ENCODE measurements around the gene ALS2. TPM values are rescaled to one million over a fixed set of nuclear protein-coding genes. Genes with fewer than 3 reads are reported as not detected.

The ALS2 gene
- total and polyA plus RNA-seq, 2 donors (not counting 1 experiment from before 2014, with no cell fraction given) = 1.4 to 16.7 TPM

DNA sequence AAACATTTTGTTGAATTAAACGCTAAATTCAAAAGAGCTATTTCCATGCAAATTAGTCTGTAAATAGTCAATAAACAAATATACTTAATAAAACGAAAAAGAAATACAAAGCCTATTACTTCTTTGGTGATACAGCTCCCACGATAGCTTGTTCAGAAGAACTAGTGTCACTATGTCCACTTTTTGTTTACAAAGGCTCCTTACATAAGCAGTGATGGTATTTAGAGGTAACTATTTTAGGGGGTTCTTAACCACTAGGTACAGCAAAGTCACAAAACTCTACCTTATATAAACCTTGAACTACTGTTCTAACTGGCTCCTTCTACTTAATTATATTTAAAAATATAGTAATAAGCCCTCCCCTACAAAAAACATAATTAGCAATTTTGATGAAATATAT is 21.9 kb downstream of the ALS2 start:
- H3K36me3 ChIP-seq (replicated peaks in 1 of 2; ENCODE audit: control extremely low read depth in 1 of 2, control insufficient read depth in 1 of 2, extremely low read depth in 1 of 2, insufficient read depth in 2 of 2, low read length in 1 of 2) = peaks cover 3 to 7% of the 10 kb centered on the region in 2 experiments
- no peaks in the 10 kb centered on the region for H3K4me1 ChIP-seq (ENCODE audit: control insufficient read depth in 2 of 2, insufficient read depth in 2 of 2, low read length in 2 of 2)
- no peaks in the 10 kb centered on the region for H3K9me3 Mint-ChIP-seq (ENCODE audit: insufficient read depth)
- H2AFZ ChIP-seq (ENCODE audit: insufficient read depth, low read depth, low read length, poor library complexity, severe bottlenecking) = no peak overlapping the region
- H3K4me3 ChIP-seq (ENCODE audit: control extremely low read depth in 1 of 5, extremely low read depth in 1 of 5, insufficient read depth in 1 of 5, low read depth in 2 of 5, low read length in 4 of 5) = no peak overlapping the region
- no peak for ATAC-seq (ENCODE audit: low read depth)
- CTCF ChIA-PET = no interaction called here
- H3K9ac ChIP-seq (ENCODE audit: low read length) = no peak overlapping the region
- DNase-seq = no peak
- H3K27me3 Mint-ChIP-seq = no peaks in the 10 kb centered on the region
- H3K27ac ChIP-seq (ENCODE audit: low read length in 2 of 2) = no peak overlapping the region
- H3K4me1 Mint-ChIP-seq = no peaks in the 10 kb centered on the region
- no peak overlapping the region for H3K27ac Mint-ChIP-seq
- no peak overlapping the region for H3K4me2 ChIP-seq (replicated peaks; ENCODE audit: low read depth, low read length, poor library complexity, severe bottlenecking)
- no peaks in the 10 kb centered on the region for H4K20me1 ChIP-seq (ENCODE audit: control insufficient read depth, insufficient read depth, low read length, poor library complexity, severe bottlenecking)
- POLR2A ChIA-PET = no interaction called here
- no CpG with 5 or more reads among the region's 3 CpGs for WGBS (ENCODE audit: insufficient coverage)
- H3K4me3 Mint-ChIP-seq = no peak overlapping the region
- intact Hi-C loops (cut with micrococcal nuclease) = no loop called here
- no peaks in the 10 kb centered on the region for H3K27me3 ChIP-seq (replicated peaks in 1 of 4; ENCODE audit: control extremely low read depth in 1 of 4, control insufficient read depth in 3 of 4, insufficient read depth in 4 of 4, low read length in 3 of 4)
- H3K9me3 ChIP-seq (ENCODE audit: control extremely low read depth in 1 of 3, control insufficient read depth in 2 of 3, insufficient read depth in 1 of 3, low read length in 2 of 3) = no peaks in the 10 kb centered on the region
- no peak for TF ChIP-seq EZH2 (IDR thresholded peaks at IDR 0.05; ENCODE audit: borderline replicate concordance, insufficient read depth, low read depth, low read length, poor library complexity, severe bottlenecking)
- TF ChIP-seq, protein P1, sequence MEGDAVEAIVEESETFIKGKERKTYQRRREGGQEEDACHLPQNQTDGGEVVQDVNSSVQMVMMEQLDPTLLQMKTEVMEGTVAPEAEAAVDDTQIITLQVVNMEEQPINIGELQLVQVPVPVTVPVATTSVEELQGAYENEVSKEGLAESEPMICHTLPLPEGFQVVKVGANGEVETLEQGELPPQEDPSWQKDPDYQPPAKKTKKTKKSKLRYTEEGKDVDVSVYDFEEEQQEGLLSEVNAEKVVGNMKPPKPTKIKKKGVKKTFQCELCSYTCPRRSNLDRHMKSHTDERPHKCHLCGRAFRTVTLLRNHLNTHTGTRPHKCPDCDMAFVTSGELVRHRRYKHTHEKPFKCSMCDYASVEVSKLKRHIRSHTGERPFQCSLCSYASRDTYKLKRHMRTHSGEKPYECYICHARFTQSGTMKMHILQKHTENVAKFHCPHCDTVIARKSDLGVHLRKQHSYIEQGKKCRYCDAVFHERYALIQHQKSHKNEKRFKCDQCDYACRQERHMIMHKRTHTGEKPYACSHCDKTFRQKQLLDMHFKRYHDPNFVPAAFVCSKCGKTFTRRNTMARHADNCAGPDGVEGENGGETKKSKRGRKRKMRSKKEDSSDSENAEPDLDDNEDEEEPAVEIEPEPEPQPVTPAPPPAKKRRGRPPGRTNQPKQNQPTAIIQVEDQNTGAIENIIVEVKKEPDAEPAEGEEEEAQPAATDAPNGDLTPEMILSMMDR (IDR thresholded peaks at IDR 0.05) = no peak
- H3K79me2 ChIP-seq (ENCODE audit: control insufficient read depth, insufficient read depth, low read length) = no peaks in the 10 kb centered on the region

- Histone ChIP-seq H3K9me3 (ENCODE audit: control extremely low read depth in 1 of 3, control insufficient read depth in 2 of 3, insufficient read depth in 1 of 3, low read length in 2 of 3) (no peaks in the 10 kb centered on the region), H3K27me3 (replicated peaks in 1 of 4; ENCODE audit: control extremely low read depth in 1 of 4, control insufficient read depth in 3 of 4, insufficient read depth in 4 of 4, low read length in 3 of 4) (no peaks in the 10 kb centered on the region), H3K27ac (ENCODE audit: low read length in 2 of 2) (no peak overlapping the region), H3K4me1 (ENCODE audit: control insufficient read depth in 2 of 2, insufficient read depth in 2 of 2, low read length in 2 of 2) (no peaks in the 10 kb centered on the region), H3K4me3 (ENCODE audit: control extremely low read depth in 1 of 5, extremely low read depth in 1 of 5, insufficient read depth in 1 of 5, low read depth in 2 of 5, low read length in 4 of 5) (no peak overlapping the region), H2AFZ (ENCODE audit: insufficient read depth, low read depth, low read length, poor library complexity, severe bottlenecking) (no peak overlapping the region), H3K79me2 (ENCODE audit: control insufficient read depth, insufficient read depth, low read length) (no peaks in the 10 kb centered on the region), H3K36me3 (replicated peaks in 1 of 2; ENCODE audit: control extremely low read depth in 1 of 2, control insufficient read depth in 1 of 2, extremely low read depth in 1 of 2, insufficient read depth in 2 of 2, low read length in 1 of 2) (peaks cover 3 to 7% of the 10 kb centered on the region in 2 experiments), H3K9ac (ENCODE audit: low read length) (no peak overlapping the region), H3K4me2 (replicated peaks; ENCODE audit: low read depth, low read length, poor library complexity, severe bottlenecking) (no peak overlapping the region), H4K20me1 (ENCODE audit: control insufficient read depth, insufficient read depth, low read length, poor library complexity, severe bottlenecking) (no peaks in the 10 kb centered on the region)
- Mint-ChIP-seq H3K4me1 (no peaks in the 10 kb centered on the region), H3K27me3 (no peaks in the 10 kb centered on the region), H3K4me3 (no peak overlapping the region), H3K9me3 (ENCODE audit: insufficient read depth) (no peaks in the 10 kb centered on the region), H3K27ac (no peak overlapping the region)
- WGBS (ENCODE audit: insufficient coverage) = no CpG with 5 or more reads among the region's 1 CpG
- ATAC-seq (ENCODE audit: low read depth) = no peak
- intact Hi-C loops (cut with micrococcal nuclease) = no loop called here
- TF ChIP-seq, protein P1 (IDR thresholded peaks at IDR 0.05) = no peak
- TF ChIP-seq EZH2 (IDR thresholded peaks at IDR 0.05; ENCODE audit: borderline replicate concordance, insufficient read depth, low read depth, low read length, poor library complexity, severe bottlenecking) = no peak
- CTCF ChIA-PET = no interaction called here
- no peak for DNase-seq
- POLR2A ChIA-PET = no interaction called here
Measured at GRCh38 chr2:201758234-201758633, 22.5 kb downstream of the ALS2 start.

Measured in B cell (primary cell).